Esophagus muscularis mucosa (tissue), 4 donors: ENCODE measurements around the gene PGBD2. TPM values are rescaled to one million over a fixed set of nuclear protein-coding genes. Genes with fewer than 3 reads are reported as not detected.
A peak's percentile ranks its signal among the peaks of the same experiment; 100 is the strongest.
"Not testable (repeated sequence)": the region's sequence is repeated elsewhere in the genome, so short reads cannot be mapped to it uniquely, and the experiment has no call there.

Experiments used
- DNase-seq: peaks from one replicate; pipeline ENCODE4 v3.0.0-alpha.2; 2017; ENCODE audit errors: extremely low spot score
- H3K27ac ChIP-seq, 4 donors: fragments of 200-600 bp; sonication (generic); replicated peaks in 1 of 4; 1 replicate in 3 of 4; 2 replicates in 1 of 4; pipeline ENCODE4 v1.5.1; 2016 to 2019; ENCODE audit warnings: mild to moderate bottlenecking in 1 of 4
- H3K27me3 ChIP-seq, 4 donors: fragments of 200-600 bp; sonication (generic); one replicate each; pipeline versions ENCODE4 v1.5.1 to v1.6.0; 2016 to 2019
- H3K36me3 ChIP-seq, 4 donors: fragments of 200-600 bp; sonication (generic); one replicate each; pipeline ENCODE4 v1.5.1; 2016 to 2019
- H3K4me1 ChIP-seq, 4 donors: fragments of 200-600 bp; sonication (generic); one replicate each; pipeline ENCODE4 v1.5.1; 2016 to 2019
- H3K4me3 ChIP-seq, 4 donors: fragments of 200-600 bp; sonication (generic); 1 replicate in 2 of 4; 2 replicates in 2 of 4; pipeline ENCODE4 v1.5.1; 2016 to 2019; ENCODE audit warnings: mild to moderate bottlenecking in 4 of 4, moderate library complexity in 1 of 4
- H3K9me3 ChIP-seq, 4 donors: fragments of 200-600 bp; sonication (generic); 1 replicate in 3 of 4; 2 replicates in 1 of 4; pipeline ENCODE4 v1.5.1; 2016 to 2019
- CTCF ChIP-seq, 3 experiments: fragments of 200-600 bp in 2 of 3; fragments of 450-650 bp in 1 of 3; sonication (generic) in 2 of 3; IDR thresholded peaks; one replicate each; pipeline ENCODE4 v1.5.1; 2017 to 2019; ENCODE audit warnings: antibody characterized with exemption in 3 of 3, mild to moderate bottlenecking in 2 of 3, moderate library complexity in 1 of 3
- EP300 ChIP-seq: sonication (generic); formaldehyde crosslinking; IDR thresholded peaks from one replicate; pipeline ENCODE4 v1.6.1; 2017; ENCODE audit warnings: antibody characterized with exemption
- POLR2A ChIP-seq: fragments of 450-650 bp; IDR thresholded peaks from one replicate; pipeline ENCODE4 v1.6.1; 2017; ENCODE audit warnings: antibody characterized with exemption, moderate library complexity, mild to moderate bottlenecking, low read depth
- POLR2AphosphoS5 ChIP-seq, 2 donors: sonication (generic); formaldehyde crosslinking; IDR thresholded peaks; one replicate each; pipeline ENCODE4 v1.6.1; 2017; ENCODE audit warnings: antibody characterized with exemption in 2 of 2
- WGBS: methylation state at CpG from one replicate; pipeline ENCODE4 v1.1.5; 2018; 5-methylcytosine and 5-hydroxymethylcytosine counted together
- intact Hi-C: fragments of 100-400 bp; cut with DNase I; formaldehyde crosslinking; loops from one replicate; pipeline ENCODE4 v1.15.1; 2023
- total RNA-seq, 4 donors: library from RNA; depleted of rRNA; stranded (reverse); fragments of >200 nt; gene quantifications; one replicate each; pipeline versions ENCODE4 v1.1.0 to v1.2.1, GENCODE V29; 2016

The PGBD2 gene
- total RNA-seq, 4 donors from 2014 or later = 3.1 to 5.6 (median 4.1) TPM

- Histone ChIP-seq H3K9me3 (no peaks in the 10 kb centered on the region), H3K4me3 (peak overlapping the region; percentile 69 to 83 (median 74)), H3K4me1 (peaks cover 9 to 21% (median 15%) of the 10 kb centered on the region in 4 donors), H3K27ac (peak overlapping the region; percentile 94 to 99 (median 98)), H3K27me3 (no peaks in the 10 kb centered on the region), H3K36me3 (no peaks in the 10 kb centered on the region)
- TF ChIP-seq CTCF (IDR thresholded peaks at IDR 0.05) (no peak), POLR2AphosphoS5 (IDR thresholded peaks at IDR 0.05) (no peak), EP300 (no peak), POLR2A (no peak)
- intact Hi-C loops = loop anchor here (2.0 kb wide), 1 partner anchor 15 kb away; the partner anchor contains the start of gene ZNF692
- 4% methylated on average over 23 of the region's 23 CpGs for WGBS
- peak; percentile 95 for DNase-seq
Observed at GRCh38 chr1:248873993-248874533, 32.0 kb upstream of the PGBD2 start.

- DNase-seq = no peak
- 63% methylated on average over 1 of the region's 1 CpG for WGBS
- H3K27ac ChIP-seq = no peak overlapping the region
- intact Hi-C loops = no loop called here
- no peaks in the 10 kb centered on the region for H3K4me1 ChIP-seq
- H3K27me3 ChIP-seq = no peaks in the 10 kb centered on the region
- no peaks in the 10 kb centered on the region for H3K9me3 ChIP-seq
- no peak overlapping the region for H3K4me3 ChIP-seq
- TF ChIP-seq POLR2AphosphoS5 (IDR thresholded peaks at IDR 0.05) = no peak
- no peak for TF ChIP-seq CTCF (IDR thresholded peaks at IDR 0.05)
- TF ChIP-seq EP300 = no peak
- TF ChIP-seq POLR2A = no peak
- no peaks in the 10 kb centered on the region for H3K36me3 ChIP-seq
Observed at GRCh38 chr1:248881261-248881660, 24.8 kb upstream of the PGBD2 start.

GRCh38 chr1:248882427-248882826, 23.6 kb upstream of the PGBD2 start:
- H3K27me3 ChIP-seq, DNase-seq: not testable (repeated sequence)
- 81% methylated on average over 7 of the region's 7 CpGs for WGBS

GRCh38 chr1:248884632-248885295, 21.3 kb upstream of the PGBD2 start:
- no peaks in the 10 kb centered on the region for H3K36me3 ChIP-seq
- 65% methylated on average over 1 of the region's 1 CpG for WGBS
- DNase-seq = no peak
- H3K4me3 ChIP-seq = no peak overlapping the region
- H3K27ac ChIP-seq = no peak overlapping the region
- intact Hi-C loops = no loop called here
- H3K27me3 ChIP-seq = no peaks in the 10 kb centered on the region
- TF ChIP-seq POLR2A = no peak
- no peak for TF ChIP-seq CTCF (IDR thresholded peaks at IDR 0.05)
- no peak for TF ChIP-seq POLR2AphosphoS5 (IDR thresholded peaks at IDR 0.05)
- TF ChIP-seq EP300 = no peak
- H3K4me1 ChIP-seq = no peaks in the 10 kb centered on the region
- no peaks in the 10 kb centered on the region for H3K9me3 ChIP-seq

More at GRCh38 chr1:248882427-248882826, 23.6 kb upstream of the PGBD2 start:
- intact Hi-C loops, H3K36me3 ChIP-seq, H3K4me3 ChIP-seq, H3K9me3 ChIP-seq, H3K4me1 ChIP-seq, H3K27ac ChIP-seq: not testable (repeated sequence)

GRCh38 chr1:248885646-248886045, 20.4 kb upstream of the PGBD2 start:
- TF ChIP-seq POLR2A = no peak
- TF ChIP-seq CTCF (IDR thresholded peaks at IDR 0.05) = no peak
- TF ChIP-seq POLR2AphosphoS5 (IDR thresholded peaks at IDR 0.05) = no peak
- TF ChIP-seq EP300 = no peak
- intact Hi-C loops = no loop called here
- Histone ChIP-seq H3K27ac (no peak overlapping the region), H3K27me3 (no peaks in the 10 kb centered on the region), H3K9me3 (no peaks in the 10 kb centered on the region), H3K4me1 (no peaks in the 10 kb centered on the region), H3K36me3 (no peaks in the 10 kb centered on the region), H3K4me3 (no peak overlapping the region)
- 80% methylated on average over 1 of the region's 1 CpG for WGBS
- no peak for DNase-seq
